ENCODE results near the gene PHLPP1. TPM values are rescaled to one million over a fixed set of nuclear protein-coding genes. Genes with fewer than 3 reads are reported as not detected.
A peak's percentile ranks its signal among the peaks of the same experiment; 100 is the strongest.

The PHLPP1 gene
- total RNA-seq, 2 experiments from 2014 or later: 8.0 to 8.7 TPM

GRCh38 chr18:62717925-62718800 is 2.8 kb downstream of the PHLPP1 start:
- DNase-seq: no peak
- intact Hi-C loops (cut with micrococcal nuclease): loop anchor here (1.0 to 5.0 kb wide), 6 partner anchors 23 to 444 kb away; partner anchors contain the start of gene TNFRSF11A
- Mint-ChIP-seq H3K9me3 (no peaks in the 10 kb centered on the region), H3K27me3 (peaks cover 2% of the 10 kb centered on the region), H3K36me3 (no peaks in the 10 kb centered on the region), H3K4me1 (ENCODE audit: low read depth) (peaks cover 39% of the 10 kb centered on the region), H3K27ac (no peak overlapping the region), H3K4me3 (peak overlapping the region; percentile 75)
- CTCF ChIA-PET: interaction anchor here (1.7 to 2.1 kb wide), 2 partner anchors 240 to 264 kb away, joined by 9 to 11 read pairs; no protein-coding TSS in a partner anchor
- POLR2A ChIA-PET: no interaction called here

DNA sequence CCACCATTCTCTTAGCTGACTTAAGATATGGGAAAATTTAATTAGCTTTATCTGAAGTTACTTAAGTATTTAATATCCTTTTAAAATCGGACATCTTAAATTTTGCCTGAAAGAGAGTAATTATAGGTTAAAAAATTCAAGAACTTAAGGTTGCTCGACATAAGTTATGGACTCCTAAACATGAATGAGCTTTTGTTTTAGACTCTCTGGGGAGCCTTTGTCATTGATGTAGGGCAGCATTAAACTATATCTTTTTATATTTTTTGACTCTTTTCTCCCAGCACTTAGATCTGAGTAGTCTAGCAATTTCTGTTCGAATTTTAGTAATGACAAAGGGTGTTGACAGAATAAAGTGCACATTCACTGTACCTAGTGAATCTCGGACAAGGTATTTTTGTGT is 4.7 kb downstream of the PHLPP1 start:
- intact Hi-C loops (cut with micrococcal nuclease): no loop called here
- no peak overlapping the region for H3K27ac Mint-ChIP-seq
- DNase-seq: no peak
- peaks cover 2% of the 10 kb centered on the region for H3K27me3 Mint-ChIP-seq
- ChIA-PET CTCF (interaction anchor here (1.0 to 1.3 kb wide), 3 partner anchors 57 to 263 kb away, joined by 3 to 5 read pairs (median 4); no protein-coding TSS in a partner anchor), POLR2A (no interaction called here)
- peaks cover 39% of the 10 kb centered on the region for H3K4me1 Mint-ChIP-seq (ENCODE audit: low read depth)
- no peaks in the 10 kb centered on the region for H3K36me3 Mint-ChIP-seq
- H3K4me3 Mint-ChIP-seq: no peak overlapping the region
- no peaks in the 10 kb centered on the region for H3K9me3 Mint-ChIP-seq

GRCh38 chr18:62720766-62721613 is 5.6 kb downstream of the PHLPP1 start:
- ChIA-PET CTCF (interaction anchor here (1.3 kb wide), 1 partner anchor 236 kb away, joined by 3 read pairs; no protein-coding TSS in a partner anchor), POLR2A (no interaction called here)
- peaks cover 39% of the 10 kb centered on the region for H3K4me1 Mint-ChIP-seq (ENCODE audit: low read depth)
- DNase-seq: no peak
- H3K36me3 Mint-ChIP-seq: no peaks in the 10 kb centered on the region
- H3K27me3 Mint-ChIP-seq: peaks cover 2% of the 10 kb centered on the region
- H3K9me3 Mint-ChIP-seq: no peaks in the 10 kb centered on the region
- intact Hi-C loops (cut with micrococcal nuclease): no loop called here
- no peak overlapping the region for H3K27ac Mint-ChIP-seq
- H3K4me3 Mint-ChIP-seq: no peak overlapping the region

DNA sequence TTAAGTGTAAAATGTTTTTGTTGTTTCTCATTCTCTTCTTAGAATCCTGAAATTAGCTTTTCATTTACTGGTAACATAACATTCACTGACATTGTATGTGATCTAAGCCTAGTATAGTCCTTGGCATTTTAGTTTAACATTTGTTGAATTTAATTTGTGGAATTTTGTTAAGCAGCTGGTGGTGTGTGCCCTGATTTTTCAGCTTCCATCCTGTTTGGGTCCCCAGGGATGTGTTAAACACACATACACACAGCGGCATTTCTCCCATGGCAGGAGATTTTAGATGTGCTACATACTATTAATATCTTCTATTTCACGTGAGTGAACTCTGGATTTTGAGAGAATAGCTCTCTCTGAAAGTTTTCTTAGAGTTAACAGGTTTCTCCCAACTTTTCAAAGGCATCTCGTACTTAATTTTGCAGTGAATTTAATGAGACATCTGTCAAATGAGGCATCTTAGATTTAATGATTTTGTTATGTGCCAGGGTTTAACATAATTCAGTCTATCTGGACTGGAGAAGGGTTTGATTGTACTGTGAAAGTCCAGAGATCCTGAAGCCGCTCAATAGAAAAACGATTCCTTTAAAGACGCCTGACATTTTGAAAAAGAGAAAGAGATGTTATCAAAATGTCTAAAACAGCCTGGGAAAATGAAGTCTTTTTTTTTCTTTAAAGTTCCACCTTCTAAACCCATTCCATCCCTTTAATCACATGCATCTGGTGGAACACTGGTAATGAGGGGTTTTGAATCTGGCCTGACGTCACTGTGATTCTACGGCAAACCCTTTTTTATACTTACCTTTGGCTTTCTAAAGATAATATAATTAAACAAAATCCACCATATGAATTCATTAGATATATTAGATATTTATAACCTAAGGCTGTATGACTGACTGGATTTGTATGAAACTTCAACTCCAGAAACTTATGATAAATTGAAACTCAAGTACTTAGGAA is 6.8 kb downstream of the PHLPP1 start:
- Mint-ChIP-seq H3K4me3 (no peak overlapping the region), H3K9me3 (no peaks in the 10 kb centered on the region), H3K36me3 (no peaks in the 10 kb centered on the region), H3K27me3 (peaks cover 2% of the 10 kb centered on the region), H3K4me1 (ENCODE audit: low read depth) (peaks cover 38% of the 10 kb centered on the region), H3K27ac (no peak overlapping the region)
- intact Hi-C loops (cut with micrococcal nuclease): no loop called here
- no peak for DNase-seq
- ChIA-PET POLR2A (no interaction called here), CTCF (no interaction called here)

DNA sequence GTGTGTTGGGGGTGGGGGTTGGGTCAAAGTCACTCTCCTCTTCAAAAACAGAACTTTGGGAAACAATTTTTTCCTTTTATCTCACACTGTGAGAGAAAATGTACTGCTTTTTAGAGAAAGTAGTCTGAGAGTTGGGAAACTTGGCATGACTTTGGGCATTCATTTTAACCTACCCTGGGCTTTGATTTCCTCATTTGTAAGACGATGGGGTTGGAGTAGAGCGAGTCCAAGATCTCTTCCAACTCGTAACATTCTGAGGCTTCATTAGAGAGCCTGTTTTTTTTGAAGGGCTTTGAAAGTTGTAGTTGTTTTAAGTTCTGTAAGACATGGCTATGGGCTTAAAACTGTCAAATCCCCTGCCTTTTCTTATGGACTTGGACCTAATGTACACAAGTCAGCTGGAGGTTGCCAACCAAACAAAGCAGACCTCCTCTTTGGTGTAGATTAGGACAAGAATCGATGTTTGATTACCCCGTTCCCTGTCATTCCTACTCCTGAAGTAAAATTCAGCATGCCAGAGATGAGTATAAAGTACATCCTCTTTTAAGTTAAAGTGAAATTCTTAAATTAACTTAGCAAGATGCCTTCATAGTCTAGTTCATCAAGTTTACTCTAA is 8.4 kb downstream of the PHLPP1 start:
- Mint-ChIP-seq H3K27ac (no peak overlapping the region), H3K9me3 (no peaks in the 10 kb centered on the region), H3K27me3 (peaks cover 2% of the 10 kb centered on the region), H3K36me3 (no peaks in the 10 kb centered on the region), H3K4me1 (ENCODE audit: low read depth) (peaks cover 24% of the 10 kb centered on the region), H3K4me3 (no peak overlapping the region)
- intact Hi-C loops (cut with micrococcal nuclease): no loop called here
- DNase-seq: no peak
- ChIA-PET CTCF (no interaction called here), POLR2A (no interaction called here)

- Mint-ChIP-seq H3K9me3 (no peaks in the 10 kb centered on the region), H3K4me1 (ENCODE audit: low read depth) (peaks cover 8% of the 10 kb centered on the region), H3K4me3 (no peak overlapping the region), H3K27ac (no peak overlapping the region), H3K36me3 (no peaks in the 10 kb centered on the region), H3K27me3 (no peaks in the 10 kb centered on the region)
- intact Hi-C loops (cut with micrococcal nuclease): no loop called here
- no peak for DNase-seq
- ChIA-PET POLR2A (no interaction called here), CTCF (interaction anchor here (1.2 to 1.3 kb wide), 2 partner anchors 73 to 256 kb away, joined by 3 to 5 read pairs; no protein-coding TSS in a partner anchor)
Measured at GRCh38 chr18:62725896-62726295, 10.6 kb downstream of the PHLPP1 start.

DNA sequence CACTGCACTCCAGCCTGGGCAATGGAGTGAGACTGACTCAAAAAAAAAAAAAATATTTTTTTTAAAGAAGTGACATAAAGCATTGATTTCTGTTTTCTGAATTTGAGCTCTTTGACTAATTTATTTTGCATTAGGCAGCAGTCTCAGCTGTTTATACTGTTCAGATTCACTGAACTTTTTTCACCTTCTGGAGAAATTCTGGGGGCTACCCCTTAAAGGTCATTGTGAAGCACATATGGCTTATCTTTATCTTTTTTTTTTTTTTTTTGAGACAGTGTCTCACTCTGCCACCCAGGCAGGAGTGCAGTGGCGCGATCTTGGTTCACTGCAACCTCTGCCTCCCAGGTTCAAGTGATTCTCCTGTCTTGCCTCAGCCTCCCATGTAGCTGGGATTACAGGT is 12.9 kb downstream of the PHLPP1 start:
- H3K36me3 Mint-ChIP-seq: peaks cover 5% of the 10 kb centered on the region
- H3K9me3 Mint-ChIP-seq: peaks cover 16% of the 10 kb centered on the region
- H3K4me3 Mint-ChIP-seq: no peak overlapping the region
- H3K27me3 Mint-ChIP-seq: no peaks in the 10 kb centered on the region
- peaks cover 6% of the 10 kb centered on the region for H3K4me1 Mint-ChIP-seq (ENCODE audit: low read depth)
- ChIA-PET POLR2A (no interaction called here), CTCF (no interaction called here)
- no peak for DNase-seq
- intact Hi-C loops (cut with micrococcal nuclease): no loop called here
- no peak overlapping the region for H3K27ac Mint-ChIP-seq

DNA sequence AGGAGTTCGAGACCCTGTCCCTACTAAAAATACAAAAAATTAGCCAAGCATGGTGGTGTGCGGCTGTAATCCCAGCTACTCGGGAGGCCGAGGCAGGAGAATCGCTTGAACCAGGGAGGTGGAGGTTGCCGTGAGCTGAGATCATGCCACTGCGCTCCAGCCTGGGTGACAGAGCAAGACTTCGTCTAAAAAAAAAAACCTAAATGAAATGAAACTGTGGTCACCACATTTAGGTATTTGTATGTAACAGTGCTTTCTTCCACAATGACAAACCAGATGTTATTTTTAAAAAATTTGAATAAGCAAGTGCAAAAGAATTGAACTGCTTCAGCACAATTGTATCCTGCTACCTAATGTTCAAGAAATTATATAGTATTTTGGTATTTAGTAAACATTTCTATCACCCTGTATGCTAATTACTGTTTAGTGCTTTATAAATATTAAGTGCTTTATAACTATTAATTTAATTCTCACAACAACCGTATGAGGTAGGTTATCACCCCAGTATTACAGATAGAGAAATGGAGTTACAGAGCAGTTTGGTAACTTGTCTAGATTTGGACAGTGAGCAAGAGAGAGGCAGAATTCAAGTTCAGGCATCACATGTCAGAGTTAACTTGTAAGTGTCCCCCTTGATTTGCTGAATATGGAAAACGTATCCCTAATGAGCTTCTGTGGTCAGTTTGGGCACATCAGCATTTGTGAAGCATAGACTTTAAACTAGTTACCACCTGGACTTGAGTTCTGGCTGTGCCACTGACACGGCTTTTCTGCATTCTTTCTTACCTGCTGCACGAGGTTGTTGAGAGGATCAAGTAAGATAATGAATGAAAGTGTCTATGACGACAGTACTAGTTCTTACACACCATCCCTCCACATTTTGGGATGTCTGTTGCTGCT is 14.4 kb downstream of the PHLPP1 start:
- intact Hi-C loops (cut with micrococcal nuclease): no loop called here
- Mint-ChIP-seq H3K36me3 (peaks cover 5% of the 10 kb centered on the region), H3K9me3 (peaks cover 16% of the 10 kb centered on the region), H3K4me3 (no peak overlapping the region), H3K27ac (no peak overlapping the region), H3K27me3 (no peaks in the 10 kb centered on the region), H3K4me1 (ENCODE audit: low read depth) (no peaks in the 10 kb centered on the region)
- POLR2A ChIA-PET: no interaction called here
- no peak for DNase-seq
- CTCF ChIA-PET: no interaction called here

DNA sequence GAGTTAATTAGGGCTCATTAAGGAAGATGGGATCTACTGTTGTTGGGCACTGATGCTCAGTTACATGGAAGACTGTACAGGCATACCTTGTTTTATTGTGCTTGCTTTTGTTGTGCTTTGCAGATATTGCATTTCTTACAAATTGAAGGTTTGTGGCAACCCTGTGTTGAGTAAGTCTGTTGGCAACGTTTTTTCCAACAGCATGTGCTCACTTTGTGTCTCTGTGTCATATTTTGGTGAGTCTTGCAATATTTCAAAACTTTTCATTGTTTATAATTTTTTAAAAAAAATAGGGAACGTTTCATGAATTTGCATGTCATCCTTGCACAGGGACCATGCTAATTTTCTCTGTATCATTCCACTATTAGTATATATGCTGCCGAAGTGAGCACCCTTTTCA is 15.6 kb downstream of the PHLPP1 start:
- Mint-ChIP-seq H3K36me3 (peaks cover 5% of the 10 kb centered on the region), H3K27me3 (no peaks in the 10 kb centered on the region), H3K9me3 (peaks cover 16% of the 10 kb centered on the region), H3K4me1 (ENCODE audit: low read depth) (no peaks in the 10 kb centered on the region), H3K27ac (no peak overlapping the region), H3K4me3 (no peak overlapping the region)
- DNase-seq: no peak
- CTCF ChIA-PET: interaction anchor here (1.5 kb wide), 1 partner anchor 14 kb away, joined by 4 read pairs; no protein-coding TSS in a partner anchor
- intact Hi-C loops (cut with micrococcal nuclease): no loop called here
- POLR2A ChIA-PET: no interaction called here

- H3K36me3 Mint-ChIP-seq: peaks cover 5% of the 10 kb centered on the region
- POLR2A ChIA-PET: no interaction called here
- H3K4me3 Mint-ChIP-seq: no peak overlapping the region
- DNase-seq: no peak
- H3K27ac Mint-ChIP-seq: no peak overlapping the region
- H3K4me1 Mint-ChIP-seq (ENCODE audit: low read depth): no peaks in the 10 kb centered on the region
- H3K27me3 Mint-ChIP-seq: no peaks in the 10 kb centered on the region
- peaks cover 16% of the 10 kb centered on the region for H3K9me3 Mint-ChIP-seq
- intact Hi-C loops (cut with micrococcal nuclease): no loop called here
- CTCF ChIA-PET: interaction anchor here (1.5 kb wide), 1 partner anchor 16 kb away, joined by 4 read pairs; no protein-coding TSS in a partner anchor
Measured at GRCh38 chr18:62732617-62733016, 17.3 kb downstream of the PHLPP1 start.
